Suppressor macrophage treated with lipopolysaccharide for 4 hours (primary cell): ENCODE measurements around the gene ACTR8.

Experiments used
- DNase-seq: peaks from one replicate; pipeline ENCODE4 v3.0.0-alpha.2; 2020

Gene ACTR8

GRCh38 chr3:53863145-53863544, 18.8 kb downstream of the ACTR8 start:
- DNase-seq = no peak

GRCh38 chr3:53862241-53862640, 19.7 kb downstream of the ACTR8 start:
- no peak for DNase-seq

- no peak for DNase-seq
These were observed 21.8 kb downstream of the ACTR8 start for GRCh38 chr3:53860196-53860595.

- DNase-seq = no peak
These were observed 22.8 kb downstream of the ACTR8 start for GRCh38 chr3:53859178-53859577.

GRCh38 chr3:53858096-53858741, 23.7 kb downstream of the ACTR8 start:
- no peak for DNase-seq

- no peak for DNase-seq
These were observed 25.0 kb downstream of the ACTR8 start for GRCh38 chr3:53856964-53857363.

- no peak for DNase-seq
These were observed 31.1 kb downstream of the ACTR8 start for GRCh38 chr3:53850895-53851294.

- no peak for DNase-seq
These were observed 32.0 kb downstream of the ACTR8 start for GRCh38 chr3:53849916-53850315.

- no peak for DNase-seq
These were observed 35.1 kb downstream of the ACTR8 start for GRCh38 chr3:53846851-53847155.

GRCh38 chr3:53846134-53846850, 35.7 kb downstream of the ACTR8 start, which contains the start of the genes CHDH and IL17RB:
TSS of gene CHDH (minus strand) at chr3:53846419. CDS start at chr3:53824008, 22,411 bp downstream.
TSS of gene IL17RB (plus strand) at chr3:53846568. CDS start at chr3:53846589, 21 bp downstream.
- no peak for DNase-seq

GRCh38 chr3:53845881-53846133, 36.1 kb downstream of the ACTR8 start:
- DNase-seq = no peak

- peak; percentile 15 for DNase-seq
These were observed 36.7 kb downstream of the ACTR8 start for GRCh38 chr3:53845103-53845880.

GRCh38 chr3:53844262-53845102, 37.5 kb downstream of the ACTR8 start:
- DNase-seq = no peak

- DNase-seq = no peak
These were observed 38.5 kb downstream of the ACTR8 start for GRCh38 chr3:53843195-53844177.

- no peak for DNase-seq
These were observed 39.3 kb downstream of the ACTR8 start for GRCh38 chr3:53842436-53843194.

GRCh38 chr3:53841296-53841695, 40.7 kb downstream of the ACTR8 start:
- DNase-seq = no peak

- no peak for DNase-seq
These were observed 44.6 kb downstream of the ACTR8 start for GRCh38 chr3:53837331-53837730.

- no peak for DNase-seq
These were observed 45.7 kb downstream of the ACTR8 start for GRCh38 chr3:53836084-53836872.

GRCh38 chr3:53835257-53835656, 46.7 kb downstream of the ACTR8 start:
- DNase-seq = no peak

- peak; percentile 73 for DNase-seq
These were observed 47.4 kb downstream of the ACTR8 start for GRCh38 chr3:53834429-53835095.
